ENCODE results near the gene FLOT2.
"Not testable (repeated sequence)": the region's sequence is repeated elsewhere in the genome, so short reads cannot be mapped to it uniquely, and the experiment has no call there.

Gene FLOT2

DNA sequence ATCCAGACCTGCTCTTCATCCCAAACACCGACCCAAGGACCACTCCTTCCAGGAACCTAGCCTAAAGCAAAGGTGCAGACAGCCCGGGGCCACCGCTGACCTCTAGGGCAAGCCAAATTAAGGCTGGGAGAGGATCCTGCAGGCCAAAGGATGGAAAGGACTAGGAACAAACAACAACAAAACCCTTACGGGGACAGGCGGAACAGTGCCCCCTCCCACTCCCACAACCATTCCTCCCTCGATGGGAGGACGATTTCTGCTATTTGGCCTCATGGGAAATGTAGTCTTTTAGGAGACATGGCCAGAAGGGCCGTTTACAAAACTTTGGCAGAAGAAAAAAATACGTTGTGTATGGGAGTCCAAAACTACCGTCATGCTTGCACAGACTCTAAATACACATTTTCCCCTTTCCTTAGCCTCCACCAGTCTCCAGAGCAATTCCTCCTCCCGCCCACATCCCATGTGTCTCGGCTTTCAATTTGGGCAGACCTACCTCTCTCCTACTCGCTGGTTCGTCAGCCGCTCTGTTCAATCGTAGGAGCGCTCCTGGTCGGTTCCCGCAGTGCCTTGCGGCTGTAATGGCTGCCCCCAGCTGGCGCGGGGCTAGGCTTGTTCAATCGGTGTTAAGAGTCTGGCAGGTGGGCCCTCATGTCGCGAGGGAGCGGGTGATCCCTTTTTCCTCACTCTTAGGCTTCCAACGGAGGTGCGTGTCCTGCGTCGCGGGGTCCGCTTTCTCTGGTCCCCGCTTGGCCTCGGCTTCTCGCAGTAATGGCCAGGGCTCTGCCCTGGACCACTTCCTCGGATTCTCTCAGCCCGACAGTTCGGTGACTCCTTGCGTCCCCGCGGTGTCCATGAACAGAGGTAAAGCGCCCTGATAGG lies 42.8 kb downstream of the FLOT2 start, which contains the start of gene ERAL1:
Gene ERAL1 (plus strand): TSS at position 560 of the 879 bp plus-strand sequence. CDS start 19 bp downstream, at position 579.
- Histone ChIP-seq H3K9me3 (ENCODE audit: control insufficient read depth, low read length) (no peaks in the 10 kb centered on the region), H3K9ac (ENCODE audit: low read length) (peak within 1 kb of the TSS; percentile 93), H3K4me1 (ENCODE audit: control insufficient read depth, insufficient read depth, low read length) (peaks cover 10% of the 10 kb centered on the region), H3K27me3 (replicated peaks; ENCODE audit: control insufficient read depth, insufficient read depth, low read length) (no peaks in the 10 kb centered on the region), H3K4me3 (ENCODE audit: low read length) (peak within 1 kb of the TSS; percentile 93), H3K36me3 (ENCODE audit: control insufficient read depth, insufficient read depth, low read length, severe bottlenecking) (peaks cover 18% of the 10 kb centered on the region)
- peak; percentile 98 for DNase-seq (ENCODE audit: low read depth)

DNA sequence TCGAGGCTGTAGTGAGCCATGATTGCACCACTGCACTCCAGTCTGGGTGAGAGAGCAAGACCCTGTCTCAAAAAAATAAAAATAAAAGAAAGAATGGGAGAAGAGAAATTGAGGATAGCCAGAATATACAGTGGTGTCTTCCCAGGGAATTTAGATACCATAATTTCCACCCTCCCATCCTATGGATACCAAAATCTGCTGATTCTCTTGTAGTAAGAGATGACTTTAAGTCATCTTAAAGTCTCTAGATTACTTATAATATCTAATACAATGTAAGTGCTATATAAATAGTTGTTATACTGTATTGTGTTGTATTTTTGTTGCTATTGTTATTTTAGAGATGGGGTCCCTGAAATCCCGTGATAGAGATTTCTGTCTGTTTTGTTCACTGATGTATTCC lies 44.2 kb downstream of the FLOT2 start:
- no peak for DNase-seq (ENCODE audit: low read depth)
- H3K9ac ChIP-seq (ENCODE audit: low read length), result no peak overlapping the region
- H3K9me3 ChIP-seq (ENCODE audit: control insufficient read depth, low read length), result no peaks in the 10 kb centered on the region
- H3K36me3 ChIP-seq (ENCODE audit: control insufficient read depth, insufficient read depth, low read length, severe bottlenecking), result peaks cover 7% of the 10 kb centered on the region
- H3K4me1 ChIP-seq (ENCODE audit: control insufficient read depth, insufficient read depth, low read length), result peaks cover 10% of the 10 kb centered on the region
- H3K27me3 ChIP-seq (replicated peaks; ENCODE audit: control insufficient read depth, insufficient read depth, low read length), result no peaks in the 10 kb centered on the region
- H3K4me3 ChIP-seq (ENCODE audit: low read length), result no peak overlapping the region

DNA sequence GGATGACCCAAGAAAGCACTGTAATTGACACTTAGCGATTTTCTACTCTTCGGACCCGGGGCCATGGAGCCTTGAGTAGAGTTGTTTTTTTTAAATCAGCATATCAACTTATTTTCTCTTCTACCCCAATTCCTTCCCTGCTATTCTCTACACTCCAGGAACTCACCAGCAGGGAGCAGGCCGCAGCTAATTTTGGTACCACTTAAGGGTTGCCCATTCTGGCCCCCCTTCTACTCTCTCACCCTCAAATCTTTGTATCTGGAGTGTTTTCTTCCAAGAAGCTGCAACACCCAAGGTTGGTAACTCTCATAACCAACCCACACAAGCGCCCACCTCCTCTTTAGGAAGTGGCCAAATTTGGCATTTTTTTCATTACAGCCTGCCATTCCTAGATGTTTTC lies 48.3 kb downstream of the FLOT2 start:
- DNase-seq (ENCODE audit: low read depth), result no peak
- Histone ChIP-seq H3K4me1 (ENCODE audit: control insufficient read depth, insufficient read depth, low read length) (peaks cover 2% of the 10 kb centered on the region), H3K4me3 (ENCODE audit: low read length) (no peak overlapping the region), H3K9me3 (ENCODE audit: control insufficient read depth, low read length) (no peaks in the 10 kb centered on the region), H3K27me3 (replicated peaks; ENCODE audit: control insufficient read depth, insufficient read depth, low read length) (no peaks in the 10 kb centered on the region), H3K9ac (ENCODE audit: low read length) (no peak overlapping the region), H3K36me3 (ENCODE audit: control insufficient read depth, insufficient read depth, low read length, severe bottlenecking) (no peaks in the 10 kb centered on the region)

DNA sequence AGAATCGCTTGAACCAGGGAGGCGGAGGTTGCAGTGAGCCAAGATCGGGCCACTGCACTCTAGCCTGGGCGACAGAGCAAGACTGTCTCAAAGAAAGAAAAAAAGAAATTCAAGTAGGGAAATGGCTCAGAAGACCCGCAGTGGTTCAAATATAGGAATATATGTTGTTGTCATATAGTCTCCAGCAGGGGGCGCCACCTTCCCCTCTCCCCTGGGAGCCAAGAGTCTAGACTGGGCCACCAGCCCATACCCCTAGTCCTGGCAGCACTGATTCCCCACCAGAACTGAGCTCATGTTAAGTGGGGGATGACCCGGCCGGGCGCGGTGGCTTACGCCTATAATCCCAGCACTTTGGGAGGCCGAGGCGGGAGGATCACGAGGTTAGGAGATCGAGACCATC lies 48.9 kb downstream of the FLOT2 start:
- H3K9me3 ChIP-seq (ENCODE audit: control insufficient read depth, low read length); H3K4me3 ChIP-seq (ENCODE audit: low read length); H3K4me1 ChIP-seq (ENCODE audit: control insufficient read depth, insufficient read depth, low read length); H3K36me3 ChIP-seq (ENCODE audit: control insufficient read depth, insufficient read depth, low read length, severe bottlenecking); DNase-seq (ENCODE audit: low read depth); H3K27me3 ChIP-seq (replicated peaks; ENCODE audit: control insufficient read depth, insufficient read depth, low read length); H3K9ac ChIP-seq (ENCODE audit: low read length): not testable (repeated sequence)

DNA sequence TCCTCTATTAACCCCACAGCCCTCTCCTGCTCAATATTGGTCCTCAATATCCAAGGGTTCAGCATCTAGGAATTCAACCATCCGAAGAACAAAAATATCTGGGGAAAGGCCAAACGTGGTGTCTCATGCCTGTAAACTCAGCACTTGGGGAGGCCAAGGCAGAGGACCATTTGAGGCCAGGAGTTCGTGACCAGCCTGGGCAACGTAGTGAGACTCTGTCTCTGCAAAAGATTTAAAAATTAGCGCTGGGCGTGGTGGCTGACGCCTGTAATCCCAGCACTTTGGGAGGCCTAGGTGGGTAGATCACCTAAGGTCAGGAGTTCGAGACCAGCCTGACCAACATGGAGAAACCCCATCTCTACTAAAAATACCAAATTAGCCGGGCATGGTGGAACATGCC lies 50.8 kb downstream of the FLOT2 start:
- not testable (repeated sequence) for H3K9me3 ChIP-seq (ENCODE audit: control insufficient read depth, low read length); H3K9ac ChIP-seq (ENCODE audit: low read length); H3K36me3 ChIP-seq (ENCODE audit: control insufficient read depth, insufficient read depth, low read length, severe bottlenecking); H3K4me1 ChIP-seq (ENCODE audit: control insufficient read depth, insufficient read depth, low read length); DNase-seq (ENCODE audit: low read depth); H3K4me3 ChIP-seq (ENCODE audit: low read length); H3K27me3 ChIP-seq (replicated peaks; ENCODE audit: control insufficient read depth, insufficient read depth, low read length)

DNA sequence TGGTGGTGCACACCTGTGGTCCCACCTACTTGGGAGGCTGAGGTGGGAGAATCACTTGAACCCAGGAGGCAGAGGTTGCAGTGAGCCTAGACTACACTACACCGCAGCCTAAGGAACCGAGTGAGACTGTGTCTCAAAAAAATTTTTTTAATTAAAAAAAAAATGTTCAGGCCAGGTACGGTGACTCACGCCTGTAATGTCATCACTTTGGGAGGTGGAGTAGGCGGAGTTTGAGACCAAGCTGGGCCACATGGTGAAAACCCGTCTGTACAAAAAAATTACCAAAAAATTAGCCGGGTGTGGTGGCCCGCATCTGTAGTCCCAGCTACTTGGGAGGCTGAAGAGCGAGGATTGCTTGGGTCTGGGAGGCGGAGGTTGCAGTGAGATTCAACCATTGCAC lies 51.3 kb downstream of the FLOT2 start:
- H3K27me3 ChIP-seq (replicated peaks; ENCODE audit: control insufficient read depth, insufficient read depth, low read length), result no peaks in the 10 kb centered on the region
- H3K4me3 ChIP-seq (ENCODE audit: low read length), result no peak overlapping the region
- peaks cover 3% of the 10 kb centered on the region for H3K4me1 ChIP-seq (ENCODE audit: control insufficient read depth, insufficient read depth, low read length)
- no peaks in the 10 kb centered on the region for H3K9me3 ChIP-seq (ENCODE audit: control insufficient read depth, low read length)
- H3K36me3 ChIP-seq (ENCODE audit: control insufficient read depth, insufficient read depth, low read length, severe bottlenecking), result no peaks in the 10 kb centered on the region
- H3K9ac ChIP-seq (ENCODE audit: low read length), result no peak overlapping the region
- DNase-seq (ENCODE audit: low read depth), result no peak

DNA sequence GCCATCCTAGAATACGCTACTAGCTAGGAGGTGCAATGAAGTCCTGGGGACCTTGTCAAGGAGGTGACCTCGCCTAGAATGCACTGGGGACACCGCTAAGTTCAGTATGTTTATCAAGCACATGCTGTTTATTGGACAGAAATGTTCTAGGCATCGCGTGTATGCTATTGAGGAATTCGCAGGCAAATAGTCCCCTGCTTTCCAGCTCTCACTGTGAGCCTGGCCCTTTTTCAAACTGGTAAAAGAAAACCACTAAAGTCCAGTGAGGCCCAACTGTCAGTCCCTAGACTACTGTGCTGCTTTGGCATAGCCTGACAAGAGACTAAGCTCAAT lies 53.8 kb downstream of the FLOT2 start:
- Histone ChIP-seq H3K9ac (ENCODE audit: low read length) (no peak overlapping the region), H3K27me3 (replicated peaks; ENCODE audit: control insufficient read depth, insufficient read depth, low read length) (no peaks in the 10 kb centered on the region), H3K4me3 (ENCODE audit: low read length) (no peak overlapping the region), H3K36me3 (ENCODE audit: control insufficient read depth, insufficient read depth, low read length, severe bottlenecking) (no peaks in the 10 kb centered on the region), H3K4me1 (ENCODE audit: control insufficient read depth, insufficient read depth, low read length) (peaks cover 9% of the 10 kb centered on the region), H3K9me3 (ENCODE audit: control insufficient read depth, low read length) (no peaks in the 10 kb centered on the region)
- no peak for DNase-seq (ENCODE audit: low read depth)

DNA sequence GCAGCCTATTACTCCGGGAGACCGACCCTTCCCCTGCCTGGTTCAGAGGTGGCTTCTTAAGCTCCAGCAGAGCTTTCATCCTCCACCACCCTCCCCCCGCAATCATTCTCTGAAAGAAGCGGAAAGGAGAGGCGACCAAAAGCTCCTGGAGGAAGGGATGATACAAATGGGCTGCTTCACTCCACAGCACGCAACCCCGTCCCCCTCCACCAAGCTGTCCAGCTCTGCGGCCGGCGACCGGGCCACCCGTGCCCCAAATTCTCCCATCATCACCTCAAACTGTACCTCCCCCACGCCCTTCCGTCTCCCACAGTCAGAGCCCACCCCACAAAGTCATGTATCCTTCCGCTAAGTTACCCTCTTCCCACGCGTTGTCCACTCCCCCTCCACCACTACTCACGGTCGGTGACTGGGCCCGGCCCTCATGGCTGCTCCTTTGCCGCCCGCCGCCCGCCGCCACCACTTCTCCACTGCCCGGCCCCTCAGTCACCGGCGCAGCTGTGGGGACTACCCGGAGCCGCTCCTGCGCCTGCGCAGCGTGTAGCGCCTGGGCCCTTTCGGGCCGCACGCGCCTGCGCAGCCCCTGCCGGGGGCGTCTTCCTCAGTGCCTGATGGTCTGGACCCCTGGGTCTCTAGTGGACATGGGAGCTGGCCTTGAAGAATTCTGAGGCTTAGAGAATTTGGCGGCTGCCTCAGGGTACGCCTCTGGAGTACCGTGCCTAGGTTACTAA lies 55.1 kb downstream of the FLOT2 start, which contains the start of gene FAM222B:
Gene FAM222B (minus strand): TSS at position 509 of the 731 bp plus-strand sequence. CDS start 76,123 bp downstream, outside the sequence.
- H3K4me3 ChIP-seq (ENCODE audit: low read length), result peak within 1 kb of the TSS; percentile 97
- H3K9ac ChIP-seq (ENCODE audit: low read length), result peak within 1 kb of the TSS; percentile 96
- peak; percentile 95 for DNase-seq (ENCODE audit: low read depth)
- peaks cover 9% of the 10 kb centered on the region for H3K4me1 ChIP-seq (ENCODE audit: control insufficient read depth, insufficient read depth, low read length)
- no peaks in the 10 kb centered on the region for H3K27me3 ChIP-seq (replicated peaks; ENCODE audit: control insufficient read depth, insufficient read depth, low read length)
- H3K36me3 ChIP-seq (ENCODE audit: control insufficient read depth, insufficient read depth, low read length, severe bottlenecking), result no peaks in the 10 kb centered on the region
- no peaks in the 10 kb centered on the region for H3K9me3 ChIP-seq (ENCODE audit: control insufficient read depth, low read length)

DNA sequence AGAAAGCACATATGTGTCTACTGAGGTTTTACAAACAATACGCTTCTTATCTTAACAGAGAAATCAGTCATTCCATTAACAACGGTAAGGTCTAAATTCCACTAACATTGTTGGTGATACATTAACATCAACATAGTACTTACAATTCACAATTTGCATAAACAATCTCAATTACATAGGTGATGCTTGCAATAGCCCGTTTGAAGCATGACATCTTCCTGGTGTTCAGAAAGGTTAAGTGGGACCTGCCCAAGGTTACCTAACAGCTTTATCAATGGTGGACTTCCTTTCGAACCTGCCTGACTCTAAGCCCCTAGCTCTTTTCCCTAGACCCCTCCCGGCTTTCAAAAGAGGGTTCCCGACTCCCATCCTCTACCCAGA lies 55.6 kb downstream of the FLOT2 start:
- Histone ChIP-seq H3K9ac (ENCODE audit: low read length) (peak overlapping the region; percentile 96), H3K27me3 (replicated peaks; ENCODE audit: control insufficient read depth, insufficient read depth, low read length) (no peaks in the 10 kb centered on the region), H3K4me3 (ENCODE audit: low read length) (peak overlapping the region; percentile 97), H3K4me1 (ENCODE audit: control insufficient read depth, insufficient read depth, low read length) (peaks cover 9% of the 10 kb centered on the region), H3K9me3 (ENCODE audit: control insufficient read depth, low read length) (no peaks in the 10 kb centered on the region), H3K36me3 (ENCODE audit: control insufficient read depth, insufficient read depth, low read length, severe bottlenecking) (no peaks in the 10 kb centered on the region)
- no peak for DNase-seq (ENCODE audit: low read depth)

DNA sequence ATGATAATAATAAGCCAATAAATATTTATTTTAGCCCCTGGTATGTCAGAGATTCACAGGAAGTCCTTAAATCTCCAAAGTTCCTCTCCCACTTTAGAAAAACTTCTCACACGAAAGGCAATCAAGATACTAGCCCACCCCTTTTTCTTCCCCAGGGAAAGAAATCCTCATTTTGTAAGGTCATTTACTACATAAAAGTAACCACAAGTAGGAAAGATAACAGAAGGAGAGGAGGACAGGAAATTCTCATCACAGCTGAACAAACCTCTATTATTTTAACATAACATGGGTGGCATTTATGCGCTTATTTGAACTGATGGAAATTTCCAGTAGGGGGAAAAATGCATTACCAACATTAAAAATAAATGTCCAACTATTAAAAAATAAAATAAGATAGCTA lies 58.3 kb downstream of the FLOT2 start:
- H3K9me3 ChIP-seq (ENCODE audit: control insufficient read depth, low read length), result no peaks in the 10 kb centered on the region
- H3K4me3 ChIP-seq (ENCODE audit: low read length), result no peak overlapping the region
- H3K27me3 ChIP-seq (replicated peaks; ENCODE audit: control insufficient read depth, insufficient read depth, low read length), result no peaks in the 10 kb centered on the region
- H3K36me3 ChIP-seq (ENCODE audit: control insufficient read depth, insufficient read depth, low read length, severe bottlenecking), result peaks cover 2% of the 10 kb centered on the region
- DNase-seq (ENCODE audit: low read depth), result no peak
- peaks cover 9% of the 10 kb centered on the region for H3K4me1 ChIP-seq (ENCODE audit: control insufficient read depth, insufficient read depth, low read length)
- H3K9ac ChIP-seq (ENCODE audit: low read length), result no peak overlapping the region

DNA sequence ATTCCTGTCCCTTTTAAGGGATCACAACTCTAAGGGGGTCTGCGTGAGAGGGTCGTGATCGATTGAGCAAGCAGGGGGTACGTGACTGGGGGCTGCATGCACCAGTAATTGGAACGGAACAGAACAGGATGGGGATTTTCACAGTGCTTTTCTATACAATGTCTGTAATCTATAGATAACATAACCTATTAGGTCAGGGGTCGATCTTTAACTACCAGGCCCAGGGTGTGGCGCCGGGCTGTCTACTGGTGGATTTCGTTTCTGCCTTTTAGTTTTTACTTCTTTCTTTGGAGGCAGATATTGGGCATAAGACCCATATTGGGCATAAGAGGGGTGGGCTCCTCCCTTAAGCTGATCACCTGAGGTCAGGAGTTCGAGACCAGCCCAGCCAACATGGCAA lies 61.0 kb downstream of the FLOT2 start:
- H3K27me3 ChIP-seq (replicated peaks; ENCODE audit: control insufficient read depth, insufficient read depth, low read length); H3K4me3 ChIP-seq (ENCODE audit: low read length); H3K4me1 ChIP-seq (ENCODE audit: control insufficient read depth, insufficient read depth, low read length); DNase-seq (ENCODE audit: low read depth); H3K9me3 ChIP-seq (ENCODE audit: control insufficient read depth, low read length); H3K9ac ChIP-seq (ENCODE audit: low read length): not testable (repeated sequence)
- H3K36me3 ChIP-seq (ENCODE audit: control insufficient read depth, insufficient read depth, low read length, severe bottlenecking), result peaks cover 10% of the 10 kb centered on the region

All from adipocyte (in vitro differentiated cells).